H1 (cell line): ENCODE measurements around the gene OLFM1. TPM values are rescaled to one million over a fixed set of nuclear protein-coding genes. Genes with fewer than 3 reads are reported as not detected.
A peak's percentile ranks its signal among the peaks of the same experiment; 100 is the strongest.

Source experiments
- CTCF ChIA-PET: fragments of 300-600 bp; sonication (Branson Sonifier 250); formaldehyde crosslinking; loops from one replicate; lab custom pipeline; 2021; ENCODE audit not compliant: partially characterized antibody; lab: Charles Lee
- POLR2A ChIA-PET: fragments of 300-600 bp; sonication (Branson Sonifier 250); formaldehyde crosslinking; loops from one replicate; lab custom pipeline; 2021; ENCODE audit warnings: inconsistent platforms; ENCODE audit not compliant: partially characterized antibody; lab: Charles Lee
- DNase-seq, 2 experiments: peaks; one replicate each; pipeline versions ENCODE4 v3.0.0 to v3.0.0-alpha.2; 2010 to 2022; ENCODE audit warnings: low spot score in 2 of 2, low read depth in 1 of 2, mixed read lengths in 1 of 2
- FAIRE-seq: peaks from 2 replicates; lab custom pipeline; 2011; peaks lifted over from hg19 to GRCh38; lab: Jason Lieb, UNC
- H2AFZ ChIP-seq: 2 replicates; pipeline ENCODE4 v1.8.1; 2012; ENCODE audit warnings: low read length, inconsistent platforms
- H2AK5ac ChIP-seq: 2 replicates; pipeline ENCODE4 v1.6.1; 2013; ENCODE audit warnings: low read depth, low read length
- H2BK120ac ChIP-seq: replicated peaks from 2 replicates; pipeline ENCODE3; 2013; ENCODE audit warnings: low read depth, low read length, inconsistent platforms
- H2BK12ac ChIP-seq: 2 replicates; pipeline ENCODE4 v1.6.1; 2013; ENCODE audit warnings: low read depth, low read length
- H2BK15ac ChIP-seq: 2 replicates; pipeline ENCODE4 v1.6.1; 2013; ENCODE audit warnings: low read length
- H2BK20ac ChIP-seq: 2 replicates; pipeline ENCODE4 v1.6.1; 2013; ENCODE audit warnings: low read length
- H2BK5ac ChIP-seq: 2 replicates; pipeline ENCODE4 v1.6.1; 2013; ENCODE audit warnings: low read depth, low read length
- H3K14ac ChIP-seq: 2 replicates; pipeline ENCODE4 v1.6.1; 2013; ENCODE audit warnings: inconsistent platforms; ENCODE audit not compliant: insufficient read length
- H3K18ac ChIP-seq: 2 replicates; pipeline ENCODE4 v1.6.1; 2013; ENCODE audit warnings: low read length; ENCODE audit errors: extremely low read depth
- H3K23ac ChIP-seq: 2 replicates; pipeline ENCODE4 v1.6.1; 2013; ENCODE audit warnings: inconsistent platforms; ENCODE audit not compliant: insufficient read length
- H3K23me2 ChIP-seq: 2 replicates; pipeline ENCODE4 v1.6.1; 2013; ENCODE audit warnings: low read depth, low read length
- H3K27ac ChIP-seq: 2 replicates; pipeline ENCODE4 v1.6.1; 2011; ENCODE audit warnings: low read depth, low read length, inconsistent platforms
- H3K27me3 ChIP-seq, 4 experiments: replicated peaks in 1 of 4; 1 replicate in 1 of 4; 2 replicates in 3 of 4; pipeline versions ENCODE4 v1.6.1 to v1.8.1; 2011 to 2013; ENCODE audit warnings: low read length in 3 of 4, mild to moderate bottlenecking in 3 of 4, inconsistent platforms in 2 of 4, mixed read lengths in 2 of 4, moderate library complexity in 1 of 4; ENCODE audit not compliant: control insufficient read depth in 3 of 4, insufficient read depth in 3 of 4; ENCODE audit errors: extremely low read depth in 1 of 4
- H3K36me3 ChIP-seq, 4 experiments: 2 replicates each; pipeline versions ENCODE4 v1.6.1 to v1.8.1; 2011 to 2013; ENCODE audit warnings: mild to moderate bottlenecking in 4 of 4, low read length in 3 of 4, moderate library complexity in 2 of 4, control low read depth in 1 of 4, inconsistent platforms in 1 of 4; ENCODE audit not compliant: insufficient read depth in 4 of 4, control insufficient read depth in 2 of 4
- H3K4ac ChIP-seq: replicated peaks from 2 replicates; pipeline ENCODE3; 2013; ENCODE audit warnings: low read length, low read depth, mixed read lengths, inconsistent platforms; ENCODE audit not compliant: insufficient read length
- H3K4me1 ChIP-seq, 4 experiments: replicated peaks in 1 of 4; 1 replicate in 1 of 4; 2 replicates in 3 of 4; pipeline versions ENCODE4 v1.6.1 to v1.8.1; 2011 to 2013; ENCODE audit warnings: low read length in 3 of 4, inconsistent platforms in 2 of 4, mixed read lengths in 1 of 4; ENCODE audit not compliant: insufficient read depth in 4 of 4, control insufficient read depth in 3 of 4
- H3K4me2 ChIP-seq, 2 experiments: 2 replicates each; pipeline versions ENCODE4 v1.6.1 to v1.8.1; 2011 to 2013; ENCODE audit warnings: low read depth in 2 of 2, low read length in 2 of 2, control low read depth in 1 of 2, inconsistent platforms in 1 of 2, mild to moderate bottlenecking in 1 of 2; ENCODE audit not compliant: insufficient read depth in 1 of 2
- H3K4me3 ChIP-seq, 4 experiments: fragments of 200-600, 300-600 bp in 1 of 4; sonication (generic), shearing (Covaris generic), sonication (Bioruptor Twin) in 1 of 4; 2 replicates each; pipeline versions ENCODE4 v1.5.1 to v1.8.1; 2011 to 2016; ENCODE audit warnings: low read length in 4 of 4, low read depth in 3 of 4, control low read depth in 2 of 4, inconsistent platforms in 2 of 4, mild to moderate bottlenecking in 2 of 4, mixed read lengths in 1 of 4, moderate library complexity in 1 of 4; ENCODE audit not compliant: insufficient read depth in 2 of 4; ENCODE audit errors: extremely low read depth in 1 of 4
- H3K56ac ChIP-seq: replicated peaks from 2 replicates; pipeline ENCODE3; 2013; ENCODE audit warnings: low read depth, mild to moderate bottlenecking, mixed read lengths, low read length, inconsistent platforms; ENCODE audit not compliant: insufficient read length
- H3K79me1 ChIP-seq: 2 replicates; pipeline ENCODE4 v1.6.1; 2013; ENCODE audit warnings: low read depth, low read length, control low read depth
- H3K79me2 ChIP-seq, 2 experiments: 2 replicates each; pipeline versions ENCODE4 v1.6.1 to v1.8.1; 2012 to 2013; ENCODE audit warnings: low read length in 2 of 2, mild to moderate bottlenecking in 2 of 2, inconsistent platforms in 1 of 2; ENCODE audit not compliant: insufficient read depth in 2 of 2, control insufficient read depth in 1 of 2
- H3K9ac ChIP-seq, 4 experiments: replicated peaks in 1 of 4; 1 replicate in 1 of 4; 2 replicates in 3 of 4; pipeline versions ENCODE4 v1.6.1 to v1.8.1; 2011 to 2013; ENCODE audit warnings: low read depth in 3 of 4, low read length in 3 of 4, control low read depth in 2 of 4, mild to moderate bottlenecking in 2 of 4, moderate library complexity in 2 of 4, inconsistent platforms in 1 of 4; ENCODE audit errors: extremely low read depth in 1 of 4
- H3K9me3 ChIP-seq, 2 experiments: 2 replicates each; pipeline versions ENCODE4 v1.6.1 to v1.8.1; 2012 to 2013; ENCODE audit warnings: mild to moderate bottlenecking in 2 of 2, moderate library complexity in 2 of 2, control low read depth in 1 of 2, inconsistent platforms in 1 of 2, low read depth in 1 of 2, low read length in 1 of 2, mixed read lengths in 1 of 2; ENCODE audit not compliant: insufficient read depth in 2 of 2
- H4K20me1 ChIP-seq, 2 experiments: replicated peaks in 1 of 2; 2 replicates each; pipeline versions ENCODE3 to v1.8.1; 2011 to 2013; ENCODE audit warnings: inconsistent platforms in 2 of 2, low read length in 2 of 2, mild to moderate bottlenecking in 1 of 2; ENCODE audit not compliant: insufficient read depth in 2 of 2, control insufficient read depth in 1 of 2
- H4K5ac ChIP-seq: 2 replicates; pipeline ENCODE4 v1.6.1; 2013; ENCODE audit warnings: low read length, low read depth, mixed read lengths, inconsistent platforms; ENCODE audit not compliant: insufficient read length
- H4K8ac ChIP-seq: 2 replicates; pipeline ENCODE4 v1.8.0; 2013; ENCODE audit warnings: mild to moderate bottlenecking, moderate library complexity, low read length, inconsistent platforms; ENCODE audit not compliant: insufficient read depth; ENCODE audit errors: extremely low read depth
- H4K91ac ChIP-seq: replicated peaks from 2 replicates; pipeline ENCODE3; 2013; ENCODE audit warnings: low read length, mixed read lengths, inconsistent platforms; ENCODE audit not compliant: insufficient read length
- CBX5 ChIP-seq: fragments of 300-800, 300-1000 bp; sonication (generic); IDR thresholded peaks from 2 replicates; pipeline ENCODE4 v1.7.1; 2016; ENCODE audit warnings: antibody characterized with exemption, low read length, low read depth
- HDAC2 ChIP-seq, 2 experiments: fragments of 300-600 bp in 1 of 2; sonication (generic) in 1 of 2; IDR thresholded peaks; 2 replicates each; pipeline ENCODE4 v1.6.1; 2011 to 2012; ENCODE audit warnings: low read depth in 2 of 2, low read length in 2 of 2, mild to moderate bottlenecking in 2 of 2, moderate library complexity in 2 of 2, borderline replicate concordance in 1 of 2, inconsistent platforms in 1 of 2
- MAFK ChIP-seq: IDR thresholded peaks from 2 replicates; pipeline ENCODE4 v1.6.1; 2012; ENCODE audit warnings: low read depth, mild to moderate bottlenecking, improper control_type of control experiment, low read length
- NRF1 ChIP-seq: IDR thresholded peaks from 2 replicates; pipeline ENCODE4 v1.6.1; 2011; ENCODE audit warnings: mild to moderate bottlenecking, low read depth, low read length, improper control_type of control experiment
- POLR2A ChIP-seq, 2 experiments: IDR thresholded peaks; 1 replicate in 1 of 2; 2 replicates in 1 of 2; pipeline ENCODE4 v1.6.1; 2011; ENCODE audit warnings: low read depth in 2 of 2, low read length in 2 of 2, mild to moderate bottlenecking in 2 of 2; ENCODE audit errors: control extremely low read depth in 1 of 2
- POU5F1 ChIP-seq: IDR thresholded peaks from 2 replicates; pipeline ENCODE4 v1.6.1; 2011; ENCODE audit warnings: low read depth, mild to moderate bottlenecking, low read length, moderate library complexity
- SAP30 ChIP-seq: fragments of 300-600 bp; sonication (generic); IDR thresholded peaks from 2 replicates; pipeline ENCODE4 v1.7.1; 2012; ENCODE audit warnings: low read length, moderate library complexity, mild to moderate bottlenecking, inconsistent platforms; ENCODE audit not compliant: insufficient read depth, insufficient replicate concordance
- SP2 ChIP-seq: IDR thresholded peaks from 2 replicates; pipeline ENCODE4 v1.6.1; 2012; ENCODE audit warnings: mild to moderate bottlenecking, low read length, inconsistent platforms
- TAF7 ChIP-seq: optimal IDR thresholded peaks from 2 replicates; pipeline ENCODE3; 2011; ENCODE audit warnings: low read depth, mild to moderate bottlenecking, inconsistent platforms, low read length, moderate library complexity, borderline replicate concordance
- TEAD4 ChIP-seq: IDR thresholded peaks from 2 replicates; pipeline ENCODE4 v1.6.1; 2012; ENCODE audit warnings: low read depth, low read length, inconsistent platforms, mixed read lengths
- WGBS, 2 experiments: shearing (Covaris generic) in 1 of 2; methylation state at CpG; one replicate each; pipeline versions ENCODE4 v1.1.6 to v1.1.7; 2013 to 2015; ENCODE audit warnings: low lambda C conversion rate in 2 of 2, mixed read lengths in 2 of 2, inconsistent platforms in 1 of 2, low coverage in 1 of 2, missing lambda C conversion rate in 1 of 2; ENCODE audit not compliant: insufficient replicate concordance in 2 of 2, insufficient coverage in 1 of 2, insufficient read length in 1 of 2; ENCODE audit errors: extremely low coverage in 1 of 2, missing lambda C conversion rate in 1 of 2; 5-methylcytosine and 5-hydroxymethylcytosine counted together
- polyA plus RNA-seq, 7 experiments: library from polyadenylated mRNA; depleted of rRNA in 3 of 7; stranded (reverse) in 5 of 7; unstranded in 2 of 7; fragments of >200 nt in 5 of 7; fragments of 200-250 nt in 2 of 7; gene quantifications; 1 replicate in 5 of 7; 2 replicates in 1 of 7; 4 replicates in 1 of 7; pipeline versions ENCODE4 v1.2.1 to v1.2.3, GENCODE V29; 2011 to 2013; ENCODE audit warnings: missing spikeins in 2 of 7, mixed read lengths in 2 of 7
- total RNA-seq: library from RNA; stranded (reverse); fragmentation: NEBNext Ultra II Directional; extraction: Animal tissue kit (Norgen Biotek cat#: 25700); gene quantifications from 2 replicates; pipeline ENCODE4 v1.2.1, GENCODE V29; 2021

Gene OLFM1
- total and polyA plus RNA-seq, 2 of the 8 experiments (the other 6 are each of a cell fraction or from before 2014, with no cell fraction given): 53.0 to 53.4 TPM

DNA sequence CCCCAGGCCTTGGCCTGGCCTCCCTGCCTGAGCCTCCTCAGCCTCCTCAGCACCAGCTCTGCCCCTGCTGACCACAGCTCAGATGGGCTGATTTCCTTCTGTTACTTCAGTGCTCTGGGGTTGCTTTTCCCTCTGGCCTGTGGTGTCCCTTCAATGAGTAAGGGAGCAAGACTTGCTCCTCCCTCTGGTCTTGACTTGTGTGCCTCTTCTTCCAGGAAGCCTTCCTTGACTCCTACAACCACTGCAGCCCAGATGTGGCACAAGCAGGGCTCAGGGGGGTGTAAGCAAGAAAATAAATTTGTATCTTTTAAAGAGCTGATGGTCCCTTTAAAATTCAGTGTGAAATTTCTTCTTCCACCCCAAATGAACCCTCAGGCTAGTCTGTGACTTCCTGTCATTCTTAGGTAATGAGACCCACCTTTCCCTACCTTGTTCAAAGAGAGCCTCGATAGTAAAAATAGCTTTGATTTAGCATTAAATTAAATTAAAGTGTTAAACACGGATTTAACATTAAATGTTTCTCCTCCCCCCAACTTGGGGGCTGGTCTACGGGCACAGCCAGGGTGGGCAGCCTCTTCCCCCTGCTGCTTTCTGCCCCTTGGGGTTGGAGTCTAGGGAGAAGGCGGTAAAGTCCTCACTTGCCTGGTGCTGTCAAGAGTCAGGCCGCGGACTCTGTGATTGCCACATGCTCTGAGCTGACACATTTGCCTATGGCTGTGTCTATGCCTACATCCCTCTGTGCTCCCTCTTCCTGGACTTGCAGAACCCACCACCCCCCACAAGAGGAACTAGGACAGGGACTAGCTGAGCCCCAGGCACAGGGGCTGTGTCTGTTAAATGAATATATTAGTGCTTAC is 64.5 kb downstream of the OLFM1 start:
- peaks cover 0 to 9% of the 10 kb centered on the region in 2 experiments; a peak in 1 of 4 replicates for H3K9me3 ChIP-seq
- TF ChIP-seq HDAC2 (IDR thresholded peaks at IDR 0.05; ENCODE audit: borderline replicate concordance in 1 of 2, low read depth in 2 of 2, low read length in 2 of 2) (no peak), POU5F1 (no peak), NRF1 (no peak), SAP30 (no peak), TAF7 (no peak), MAFK (no peak), CBX5 (no peak), POLR2A (IDR thresholded peaks at IDR 0.05; ENCODE audit: control extremely low read depth in 1 of 2, low read depth in 2 of 2, low read length in 2 of 2) (no peak), TEAD4 (no peak), SP2 (no peak)
- no peak overlapping the region for H2BK120ac ChIP-seq
- H3K79me1 ChIP-seq: 0 out of 2 replicates have a peak, but pooled peaks cover 2% of the 10 kb centered on the region
- peak overlapping the region; percentile 52 for H4K91ac ChIP-seq
- H3K4me3 ChIP-seq: no peak overlapping the region
- FAIRE-seq (no peak), DNase-seq (no peak)
- H3K27me3 ChIP-seq: no peaks in the 10 kb centered on the region; a peak in 2 of 7 replicates
- peak overlapping the region; percentile 48; the same call in 1 of the 2 replicates for H3K18ac ChIP-seq
- no peak overlapping the region for H3K4ac ChIP-seq
- peak overlapping the region; percentile 80; the same call in 1 of the 2 replicates for H2BK20ac ChIP-seq
- no peaks in the 10 kb centered on the region for H3K79me2 ChIP-seq
- H2AFZ ChIP-seq: no peak overlapping the region
- H3K27ac ChIP-seq: no peak overlapping the region
- H3K4me1 ChIP-seq: peaks cover 0 to 12% (median 7%) of the 10 kb centered on the region in 4 experiments; a peak in 5 of 7 replicates
- ChIA-PET CTCF (interaction anchor here (1.0 to 3.9 kb wide), 10 partner anchors 10 to 262 kb away, joined by 3 to 13 read pairs (median 4); no protein-coding TSS in a partner anchor), POLR2A (interaction anchor here (0.7 to 1.4 kb wide), 2 partner anchors 18 to 142 kb away, joined by 3 read pairs; no protein-coding TSS in a partner anchor)
- H4K5ac ChIP-seq: no peak overlapping the region
- no peak overlapping the region for H3K14ac ChIP-seq
- peak overlapping the region; percentile 60; the same call in 1 of the 2 replicates for H2BK12ac ChIP-seq
- no peak overlapping the region for H2AK5ac ChIP-seq
- H4K8ac ChIP-seq: no peak overlapping the region
- WGBS, 2 experiments: 85% methylated on average over 6 of the region's 6 CpGs; no CpG with 5 or more reads in 1 of the 2 experiments
- H3K23me2 ChIP-seq: no peaks in the 10 kb centered on the region
- no peaks in the 10 kb centered on the region for H3K36me3 ChIP-seq
- H3K23ac ChIP-seq: no peak overlapping the region
- H3K9ac ChIP-seq: no peak overlapping the region
- H2BK5ac ChIP-seq: peak overlapping the region; percentile 35; the same call in 1 of the 2 replicates
- H3K4me2 ChIP-seq: no peak overlapping the region
- H2BK15ac ChIP-seq: 0 out of 2 replicates have a peak overlapping the region, but pooled peaks have one; percentile 40
- no peak overlapping the region for H3K56ac ChIP-seq
- H4K20me1 ChIP-seq: no peaks in the 10 kb centered on the region
